IPS-11a (cell line): ENCODE results near the gene SLC16A5.

Source experiments
- H3K4me3 ChIP-seq: one replicate; pipeline ENCODE4 v1.5.1; 2013; ENCODE audit warnings: low read depth, low read length, control low read depth

The SLC16A5 gene

DNA sequence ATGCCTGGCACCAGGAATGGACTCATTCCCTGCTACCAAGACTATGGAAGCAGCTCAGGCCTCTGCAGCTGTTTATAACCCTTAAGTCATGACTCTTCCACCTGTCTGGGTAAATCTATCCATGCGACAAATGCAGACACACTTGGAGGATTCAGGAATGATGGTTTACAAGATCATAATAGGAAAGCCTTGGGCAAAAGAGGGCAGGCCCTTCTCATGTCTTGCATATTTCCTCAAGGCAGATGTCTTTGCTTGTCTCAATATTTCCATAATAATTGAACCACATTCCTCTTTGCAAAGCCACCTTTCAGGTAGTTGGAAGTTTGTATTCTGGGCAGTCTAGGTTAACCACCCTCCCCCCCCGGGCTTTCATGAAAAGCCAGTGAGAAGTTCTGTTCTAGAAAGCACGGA lies 67.4 kb downstream of the SLC16A5 start:
- H3K4me3 ChIP-seq, result no peak overlapping the region
